ENCODE results near the gene ELOVL2. TPM values are rescaled to one million over a fixed set of nuclear protein-coding genes. Genes with fewer than 3 reads are reported as not detected.
"Not testable (repeated sequence)": the region's sequence is repeated elsewhere in the genome, so short reads cannot be mapped to it uniquely, and the experiment has no call there.

ELOVL2 gene
- total RNA-seq, 1 experiment from 2014 or later, result not detected

DNA sequence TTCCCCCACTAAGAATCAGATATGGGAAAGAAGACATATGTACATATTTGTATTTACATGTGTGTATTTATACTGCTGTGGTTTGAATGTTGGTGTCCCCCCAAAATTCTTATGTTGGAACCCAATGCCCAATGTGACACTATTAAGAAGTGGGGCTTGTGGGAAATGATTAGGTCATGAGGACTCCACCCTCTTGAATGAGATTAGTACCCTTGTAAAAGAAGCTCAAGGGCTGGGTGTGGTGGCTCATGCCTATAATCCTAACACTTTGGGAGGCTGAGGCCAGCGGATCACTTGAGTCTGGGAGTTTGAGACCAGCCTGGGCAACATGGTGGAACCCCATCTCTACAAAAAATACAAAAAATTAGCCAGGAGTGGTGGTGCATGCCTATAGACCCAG is 45.6 kb upstream of the ELOVL2 start:
- H3K9me3 Mint-ChIP-seq (ENCODE audit: unreplicated experiment), result no peaks in the 10 kb centered on the region
- intact Hi-C loops (cut with micrococcal nuclease), result loop anchor here (5.0 to 10.0 kb wide), 2 partner anchors 143 to 485 kb away; partner anchors contain the start of gene NEDD9
- no TSS peak for BruUV-seq (replicated peaks)
- H3K36me3 Mint-ChIP-seq (ENCODE audit: insufficient read depth, unreplicated experiment), result no peaks in the 10 kb centered on the region
- no peaks in the 10 kb centered on the region for H3K27me3 Mint-ChIP-seq (ENCODE audit: insufficient read depth, unreplicated experiment)
- ChIA-PET POLR2A (interaction anchor here (1.6 kb wide), 1 partner anchor 14 kb away, joined by 3 read pairs; no protein-coding TSS in a partner anchor), CTCF (interaction anchor here (4.8 kb wide), 1 partner anchor 406 kb away, joined by 19 read pairs; no protein-coding TSS in a partner anchor)
- no peak for DNase-seq (ENCODE audit: unreplicated experiment)
- peaks cover 6% of the 10 kb centered on the region for H3K4me1 Mint-ChIP-seq (ENCODE audit: insufficient read depth, unreplicated experiment)
- no peak overlapping the region for H3K4me3 Mint-ChIP-seq (ENCODE audit: unreplicated experiment)
- TF ChIP-seq, protein P1, sequence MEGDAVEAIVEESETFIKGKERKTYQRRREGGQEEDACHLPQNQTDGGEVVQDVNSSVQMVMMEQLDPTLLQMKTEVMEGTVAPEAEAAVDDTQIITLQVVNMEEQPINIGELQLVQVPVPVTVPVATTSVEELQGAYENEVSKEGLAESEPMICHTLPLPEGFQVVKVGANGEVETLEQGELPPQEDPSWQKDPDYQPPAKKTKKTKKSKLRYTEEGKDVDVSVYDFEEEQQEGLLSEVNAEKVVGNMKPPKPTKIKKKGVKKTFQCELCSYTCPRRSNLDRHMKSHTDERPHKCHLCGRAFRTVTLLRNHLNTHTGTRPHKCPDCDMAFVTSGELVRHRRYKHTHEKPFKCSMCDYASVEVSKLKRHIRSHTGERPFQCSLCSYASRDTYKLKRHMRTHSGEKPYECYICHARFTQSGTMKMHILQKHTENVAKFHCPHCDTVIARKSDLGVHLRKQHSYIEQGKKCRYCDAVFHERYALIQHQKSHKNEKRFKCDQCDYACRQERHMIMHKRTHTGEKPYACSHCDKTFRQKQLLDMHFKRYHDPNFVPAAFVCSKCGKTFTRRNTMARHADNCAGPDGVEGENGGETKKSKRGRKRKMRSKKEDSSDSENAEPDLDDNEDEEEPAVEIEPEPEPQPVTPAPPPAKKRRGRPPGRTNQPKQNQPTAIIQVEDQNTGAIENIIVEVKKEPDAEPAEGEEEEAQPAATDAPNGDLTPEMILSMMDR (IDR thresholded peaks at IDR 0.05; ENCODE audit: unreplicated experiment), result no peak
- H3K27ac Mint-ChIP-seq (ENCODE audit: low read depth, unreplicated experiment), result no peak overlapping the region

- H3K9me3 Mint-ChIP-seq (ENCODE audit: unreplicated experiment); DNase-seq (ENCODE audit: unreplicated experiment); H3K27ac Mint-ChIP-seq (ENCODE audit: low read depth, unreplicated experiment); intact Hi-C loops (cut with micrococcal nuclease); H3K27me3 Mint-ChIP-seq (ENCODE audit: insufficient read depth, unreplicated experiment); H3K4me3 Mint-ChIP-seq (ENCODE audit: unreplicated experiment); H3K36me3 Mint-ChIP-seq (ENCODE audit: insufficient read depth, unreplicated experiment); BruUV-seq (replicated peaks); H3K4me1 Mint-ChIP-seq (ENCODE audit: insufficient read depth, unreplicated experiment): not testable (repeated sequence)
- POLR2A ChIA-PET, result interaction anchor here (1.3 kb wide), 1 partner anchor 10 kb away, joined by 4 read pairs; no protein-coding TSS in a partner anchor
- CTCF ChIA-PET, result interaction anchor here (4.8 kb wide), 1 partner anchor 409 kb away, joined by 19 read pairs; no protein-coding TSS in a partner anchor
These were observed 43.2 kb upstream of the ELOVL2 start for GRCh38 chr6:11087141-11087812.

- BruUV-seq (replicated peaks), result no TSS peak
- no peaks in the 10 kb centered on the region for H3K9me3 Mint-ChIP-seq (ENCODE audit: unreplicated experiment)
- intact Hi-C loops (cut with micrococcal nuclease), result no loop called here
- H3K4me3 Mint-ChIP-seq (ENCODE audit: unreplicated experiment), result no peak overlapping the region
- TF ChIP-seq, protein P1 (IDR thresholded peaks at IDR 0.05; ENCODE audit: unreplicated experiment), result no peak
- ChIA-PET CTCF (interaction anchor here (1.1 to 1.5 kb wide), 2 partner anchors 132 to 410 kb away, joined by 4 to 5 read pairs; no protein-coding TSS in a partner anchor), POLR2A (interaction anchor here (0.6 kb wide), 1 partner anchor 1103 kb away, joined by 3 read pairs; no protein-coding TSS in a partner anchor)
- no peak overlapping the region for H3K27ac Mint-ChIP-seq (ENCODE audit: low read depth, unreplicated experiment)
- no peaks in the 10 kb centered on the region for H3K27me3 Mint-ChIP-seq (ENCODE audit: insufficient read depth, unreplicated experiment)
- H3K36me3 Mint-ChIP-seq (ENCODE audit: insufficient read depth, unreplicated experiment), result no peaks in the 10 kb centered on the region
- DNase-seq (ENCODE audit: unreplicated experiment), result no peak
- peaks cover 6% of the 10 kb centered on the region for H3K4me1 Mint-ChIP-seq (ENCODE audit: insufficient read depth, unreplicated experiment)
These were observed 41.8 kb upstream of the ELOVL2 start for GRCh38 chr6:11085758-11086435.

- ChIA-PET CTCF (interaction anchor here (0.7 kb wide), 1 partner anchor 133 kb away, joined by 3 read pairs; no protein-coding TSS in a partner anchor), POLR2A (interaction anchor here (1.3 kb wide), 1 partner anchor 9 kb away, joined by 3 read pairs; the partner anchor contains the start of gene SMIM13)
- intact Hi-C loops (cut with micrococcal nuclease), result no loop called here
- Mint-ChIP-seq H3K4me1 (ENCODE audit: insufficient read depth, unreplicated experiment) (peaks cover 6% of the 10 kb centered on the region), H3K9me3 (ENCODE audit: unreplicated experiment) (no peaks in the 10 kb centered on the region), H3K4me3 (ENCODE audit: unreplicated experiment) (no peak overlapping the region), H3K36me3 (ENCODE audit: insufficient read depth, unreplicated experiment) (no peaks in the 10 kb centered on the region), H3K27me3 (ENCODE audit: insufficient read depth, unreplicated experiment) (no peaks in the 10 kb centered on the region), H3K27ac (ENCODE audit: low read depth, unreplicated experiment) (no peak overlapping the region)
- TF ChIP-seq, protein P1 (IDR thresholded peaks at IDR 0.05; ENCODE audit: unreplicated experiment), result no peak
- no TSS peak for BruUV-seq (replicated peaks)
- DNase-seq (ENCODE audit: unreplicated experiment), result no peak
These were observed 39.9 kb upstream of the ELOVL2 start for GRCh38 chr6:11083956-11084355.

Data from MCF 10A (cell line).